Measurements from ENCODE around the gene KATNBL1. TPM values are rescaled to one million over a fixed set of nuclear protein-coding genes. Genes with fewer than 3 reads are reported as not detected.
A peak's percentile ranks its signal among the peaks of the same experiment; 100 is the strongest.

Gene KATNBL1
- 10 to 100 TPM; 40.5 to 42.1 TPM for total RNA-seq

- Mint-ChIP-seq H3K27me3 (no peaks in the 10 kb centered on the region), H3K4me1 (peaks cover 20% of the 10 kb centered on the region), H3K4me3 (peak within 1 kb of the TSS; percentile 91), H3K9me3 (no peaks in the 10 kb centered on the region), H3K36me3 (ENCODE audit: low read depth) (peaks cover 12% of the 10 kb centered on the region), H3K27ac (peak within 1 kb of the TSS; percentile 77)
- ChIA-PET CTCF (interaction anchor here (0.6 to 3.9 kb wide), 33 partner anchors 11 to 478 kb away, joined by 3 to 36 read pairs (median 4); partner anchors contain the start of genes EMC4, EMC7, GOLGA8B and LPCAT4), POLR2A (interaction anchor here (0.6 to 3.9 kb wide), 23 partner anchors 9 to 760 kb away, joined by 3 to 30 read pairs (median 5); partner anchors contain the start of genes AQR, AVEN, EMC4 and EMC7)
- DNase-seq: peak; percentile 97
Measured at GRCh38 chr15:34209421-34210282, at the start of gene KATNBL1. TSS of gene KATNBL1 (minus strand) at chr15:34210096. CDS start at chr15:34163676, 46,420 bp downstream.

- Mint-ChIP-seq H3K36me3 (ENCODE audit: low read depth) (peaks cover 14% of the 10 kb centered on the region), H3K27ac (no peak overlapping the region), H3K4me3 (no peak overlapping the region), H3K27me3 (no peaks in the 10 kb centered on the region), H3K4me1 (peaks cover 5% of the 10 kb centered on the region), H3K9me3 (no peaks in the 10 kb centered on the region)
- ChIA-PET POLR2A (interaction anchor here (1.1 kb wide), 1 partner anchor 79 kb away, joined by 3 read pairs; no protein-coding TSS in a partner anchor), CTCF (no interaction called here)
- no peak for DNase-seq
Measured at GRCh38 chr15:34259566-34259965, 49.7 kb upstream of the KATNBL1 start.

- Mint-ChIP-seq H3K4me1 (peaks cover 5% of the 10 kb centered on the region), H3K27ac (no peak overlapping the region), H3K36me3 (ENCODE audit: low read depth) (peaks cover 26% of the 10 kb centered on the region), H3K9me3 (no peaks in the 10 kb centered on the region), H3K4me3 (no peak overlapping the region), H3K27me3 (no peaks in the 10 kb centered on the region)
- ChIA-PET CTCF (interaction anchor here (0.7 kb wide), 1 partner anchor 59 kb away, joined by 3 read pairs; no protein-coding TSS in a partner anchor), POLR2A (interaction anchor here (1.1 kb wide), 1 partner anchor 326 kb away, joined by 4 read pairs; the partner anchor contains the start of gene GOLGA8B)
- DNase-seq: no peak
Measured at GRCh38 chr15:34258151-34258550, 48.3 kb upstream of the KATNBL1 start.

- H3K4me1 Mint-ChIP-seq: peaks cover 5% of the 10 kb centered on the region
- H3K27ac Mint-ChIP-seq: peak overlapping the region; percentile 38
Measured at GRCh38 chr15:34252545-34252944, 42.6 kb upstream of the KATNBL1 start.

GRCh38 chr15:34248190-34248589 lies 38.3 kb upstream of the KATNBL1 start:
- no peak overlapping the region for H3K27ac Mint-ChIP-seq
- ChIA-PET CTCF (interaction anchor here (0.9 to 1.5 kb wide), 2 partner anchors 95 to 119 kb away, joined by 5 to 6 read pairs; partner anchors contain the start of genes LPCAT4, NOP10 and NUTM1), POLR2A (no interaction called here)
- H3K4me1 Mint-ChIP-seq: no peaks in the 10 kb centered on the region
- H3K27me3 Mint-ChIP-seq: no peaks in the 10 kb centered on the region
- peaks cover 39% of the 10 kb centered on the region for H3K36me3 Mint-ChIP-seq (ENCODE audit: low read depth)
- no peak for DNase-seq
- H3K4me3 Mint-ChIP-seq: no peak overlapping the region
- H3K9me3 Mint-ChIP-seq: no peaks in the 10 kb centered on the region

More at GRCh38 chr15:34252545-34252944, 42.6 kb upstream of the KATNBL1 start:
- Mint-ChIP-seq H3K9me3 (no peaks in the 10 kb centered on the region), H3K4me3 (no peak overlapping the region), H3K27me3 (no peaks in the 10 kb centered on the region), H3K36me3 (ENCODE audit: low read depth) (peaks cover 47% of the 10 kb centered on the region)
- ChIA-PET CTCF (no interaction called here), POLR2A (interaction anchor here (1.0 kb wide), 1 partner anchor 76 kb away, joined by 5 read pairs; no protein-coding TSS in a partner anchor)
- DNase-seq: no peak

GRCh38 chr15:34246276-34246976 lies 36.5 kb upstream of the KATNBL1 start:
- Mint-ChIP-seq H3K27me3 (no peaks in the 10 kb centered on the region), H3K27ac (no peak overlapping the region), H3K9me3 (no peaks in the 10 kb centered on the region), H3K36me3 (ENCODE audit: low read depth) (peaks cover 32% of the 10 kb centered on the region), H3K4me1 (peaks cover 7% of the 10 kb centered on the region), H3K4me3 (no peak overlapping the region)
- CTCF ChIA-PET: interaction anchor here (1.3 kb wide), 1 partner anchor 121 kb away, joined by 5 read pairs; the partner anchor contains the start of gene LPCAT4
- DNase-seq: no peak
- POLR2A ChIA-PET: no interaction called here

GRCh38 chr15:34243226-34243625 lies 33.3 kb upstream of the KATNBL1 start:
- ChIA-PET CTCF (interaction anchor here (0.6 to 1.4 kb wide), 6 partner anchors 34 to 125 kb away, joined by 3 to 6 read pairs (median 3); no protein-coding TSS in a partner anchor), POLR2A (interaction anchor here (1.5 kb wide), 1 partner anchor 18 kb away, joined by 3 read pairs; no protein-coding TSS in a partner anchor)
- Mint-ChIP-seq H3K9me3 (no peaks in the 10 kb centered on the region), H3K4me1 (peaks cover 29% of the 10 kb centered on the region), H3K27me3 (no peaks in the 10 kb centered on the region), H3K4me3 (no peak overlapping the region), H3K27ac (no peak overlapping the region), H3K36me3 (ENCODE audit: low read depth) (peaks cover 32% of the 10 kb centered on the region)
- no peak for DNase-seq

GRCh38 chr15:34242331-34242710 lies 32.4 kb upstream of the KATNBL1 start:
- peaks cover 29% of the 10 kb centered on the region for H3K4me1 Mint-ChIP-seq
- H3K27me3 Mint-ChIP-seq: no peaks in the 10 kb centered on the region
- ChIA-PET CTCF (interaction anchor here (0.8 to 3.5 kb wide), 11 partner anchors 31 to 345 kb away, joined by 3 to 21 read pairs (median 5); partner anchors contain the start of genes GOLGA8B, LPCAT4, NOP10 and NUTM1), POLR2A (interaction anchor here (1.4 to 2.7 kb wide), 5 partner anchors 17 to 346 kb away, joined by 3 to 12 read pairs (median 9); partner anchors contain the start of genes KATNBL1, LPCAT4 and SLC12A6)
- no peak for DNase-seq
- no peaks in the 10 kb centered on the region for H3K9me3 Mint-ChIP-seq
- no peak overlapping the region for H3K27ac Mint-ChIP-seq
- H3K4me3 Mint-ChIP-seq: no peak overlapping the region
- peaks cover 31% of the 10 kb centered on the region for H3K36me3 Mint-ChIP-seq (ENCODE audit: low read depth)

GRCh38 chr15:34241376-34242330 lies 31.8 kb upstream of the KATNBL1 start:
- Mint-ChIP-seq H3K27ac (no peak overlapping the region), H3K4me1 (peaks cover 29% of the 10 kb centered on the region), H3K4me3 (no peak overlapping the region), H3K27me3 (no peaks in the 10 kb centered on the region), H3K9me3 (no peaks in the 10 kb centered on the region), H3K36me3 (ENCODE audit: low read depth) (peaks cover 32% of the 10 kb centered on the region)
- peak; percentile 26 for DNase-seq
- ChIA-PET POLR2A (interaction anchor here (1.2 to 2.7 kb wide), 6 partner anchors 16 to 346 kb away, joined by 3 to 12 read pairs (median 8); partner anchors contain the start of genes KATNBL1, LPCAT4, NOP10 and NUTM1), CTCF (interaction anchor here (0.6 to 3.5 kb wide), 15 partner anchors 13 to 346 kb away, joined by 3 to 21 read pairs (median 5); partner anchors contain the start of genes GOLGA8B, LPCAT4, NOP10 and NUTM1)

- no peaks in the 10 kb centered on the region for H3K27me3 Mint-ChIP-seq
- H3K9me3 Mint-ChIP-seq: no peaks in the 10 kb centered on the region
- peaks cover 43% of the 10 kb centered on the region for H3K36me3 Mint-ChIP-seq (ENCODE audit: low read depth)
- ChIA-PET POLR2A (interaction anchor here (1.2 to 2.7 kb wide), 3 partner anchors 31 to 126 kb away, joined by 6 to 12 read pairs (median 9); partner anchors contain the start of genes KATNBL1, LPCAT4, NOP10 and NUTM1), CTCF (interaction anchor here (0.6 to 3.5 kb wide), 8 partner anchors 11 to 347 kb away, joined by 3 to 21 read pairs (median 9); partner anchors contain the start of genes LPCAT4 and SLC12A6)
- H3K27ac Mint-ChIP-seq: peak overlapping the region; percentile 63
- H3K4me3 Mint-ChIP-seq: no peak overlapping the region
- DNase-seq: no peak
- H3K4me1 Mint-ChIP-seq: peaks cover 29% of the 10 kb centered on the region
Measured at GRCh38 chr15:34240537-34240936, 30.6 kb upstream of the KATNBL1 start.

GRCh38 chr15:34239151-34239808 lies 29.4 kb upstream of the KATNBL1 start:
- ChIA-PET POLR2A (interaction anchor here (0.9 to 2.7 kb wide), 2 partner anchors 127 to 128 kb away, joined by 3 to 12 read pairs; partner anchors contain the start of gene LPCAT4), CTCF (interaction anchor here (3.5 kb wide), 1 partner anchor 98 kb away, joined by 21 read pairs; the partner anchor contains the start of gene SLC12A6)
- Mint-ChIP-seq H3K27ac (peak overlapping the region; percentile 79), H3K9me3 (no peaks in the 10 kb centered on the region), H3K4me1 (peaks cover 29% of the 10 kb centered on the region), H3K36me3 (ENCODE audit: low read depth) (peaks cover 39% of the 10 kb centered on the region), H3K4me3 (peak overlapping the region; percentile 41), H3K27me3 (no peaks in the 10 kb centered on the region)
- DNase-seq: peak; percentile 45
